GM21390 (cell line): ENCODE data around the gene TMEM270.

Source experiments
- ATAC-seq: cut with Tn5 transposase; IDR thresholded peaks from one replicate; pipeline ENCODE4 v1.9.1; 2021; ENCODE audit not compliant: unreplicated experiment

The TMEM270 gene

GRCh38 chr7:73885433-73885974 lies 24.5 kb downstream of the TMEM270 start:
- no peak for ATAC-seq

GRCh38 chr7:73885975-73886798 lies 25.2 kb downstream of the TMEM270 start:
- no peak for ATAC-seq

GRCh38 chr7:73887762-73888161 lies 26.8 kb downstream of the TMEM270 start:
- ATAC-seq = no peak

- no peak for ATAC-seq
Observed at GRCh38 chr7:73888959-73889358, 28.0 kb downstream of the TMEM270 start.

- ATAC-seq = no peak
Observed at GRCh38 chr7:73890555-73891147, 29.7 kb downstream of the TMEM270 start.

- ATAC-seq = no peak
Observed at GRCh38 chr7:73891178-73891885, 30.4 kb downstream of the TMEM270 start.

GRCh38 chr7:73892003-73892999 lies 31.3 kb downstream of the TMEM270 start:
- no peak for ATAC-seq

- no peak for ATAC-seq
Observed at GRCh38 chr7:73893342-73894101, 32.6 kb downstream of the TMEM270 start.

- ATAC-seq = no peak
Observed at GRCh38 chr7:73894166-73894565, 33.2 kb downstream of the TMEM270 start.

- ATAC-seq = no peak
Observed at GRCh38 chr7:73894733-73895551, 34.0 kb downstream of the TMEM270 start.

- no peak for ATAC-seq
Observed at GRCh38 chr7:73895626-73896025, 34.7 kb downstream of the TMEM270 start.

- ATAC-seq = no peak
Observed at GRCh38 chr7:73896454-73896853, 35.5 kb downstream of the TMEM270 start.

GRCh38 chr7:73899731-73900142 lies 38.8 kb downstream of the TMEM270 start:
- ATAC-seq = no peak

GRCh38 chr7:73900286-73900685 lies 39.3 kb downstream of the TMEM270 start:
- no peak for ATAC-seq

GRCh38 chr7:73901231-73901822 lies 40.4 kb downstream of the TMEM270 start:
- no peak for ATAC-seq

- no peak for ATAC-seq
Observed at GRCh38 chr7:73901823-73902597, 41.1 kb downstream of the TMEM270 start.

- ATAC-seq = no peak
Observed at GRCh38 chr7:73903321-73904218, 42.6 kb downstream of the TMEM270 start.
